ENCODE data around the gene POLR3A. TPM values are rescaled to one million over a fixed set of nuclear protein-coding genes. Genes with fewer than 3 reads are reported as not detected.

POLR3A gene
- total RNA-seq, 1 donor from 2014 or later, result 19.5 TPM

- DNase-seq (ENCODE audit: extremely low spot score, unreplicated experiment), result no peak
- H3K4me3 Mint-ChIP-seq (ENCODE audit: unreplicated experiment), result no peak overlapping the region
- H3K36me3 Mint-ChIP-seq (ENCODE audit: unreplicated experiment), result peaks cover 51% of the 10 kb centered on the region
- TF ChIP-seq CTCF (IDR thresholded peaks at IDR 0.05), result no peak
- no peaks in the 10 kb centered on the region for H3K27me3 Mint-ChIP-seq (ENCODE audit: unreplicated experiment)
- no peak overlapping the region for H3K27ac Mint-ChIP-seq (ENCODE audit: unreplicated experiment)
- H3K9me3 Mint-ChIP-seq (ENCODE audit: unreplicated experiment), result no peaks in the 10 kb centered on the region
- peaks cover 46% of the 10 kb centered on the region for H3K4me1 Mint-ChIP-seq (ENCODE audit: unreplicated experiment)
Measured at GRCh38 chr10:78038791-78039547, 9.7 kb upstream of the POLR3A start.

GRCh38 chr10:78038105-78038504, 8.8 kb upstream of the POLR3A start:
- Mint-ChIP-seq H3K36me3 (ENCODE audit: unreplicated experiment) (peaks cover 51% of the 10 kb centered on the region), H3K4me1 (ENCODE audit: unreplicated experiment) (peaks cover 37% of the 10 kb centered on the region), H3K27ac (ENCODE audit: unreplicated experiment) (no peak overlapping the region), H3K27me3 (ENCODE audit: unreplicated experiment) (no peaks in the 10 kb centered on the region), H3K4me3 (ENCODE audit: unreplicated experiment) (no peak overlapping the region), H3K9me3 (ENCODE audit: unreplicated experiment) (no peaks in the 10 kb centered on the region)
- DNase-seq (ENCODE audit: extremely low spot score, unreplicated experiment), result no peak
- no peak for TF ChIP-seq CTCF (IDR thresholded peaks at IDR 0.05)

GRCh38 chr10:78035933-78036583, 6.7 kb upstream of the POLR3A start:
- H3K27me3 Mint-ChIP-seq (ENCODE audit: unreplicated experiment), result no peaks in the 10 kb centered on the region
- no peak overlapping the region for H3K27ac Mint-ChIP-seq (ENCODE audit: unreplicated experiment)
- peaks cover 28% of the 10 kb centered on the region for H3K4me1 Mint-ChIP-seq (ENCODE audit: unreplicated experiment)
- peaks cover 42% of the 10 kb centered on the region for H3K36me3 Mint-ChIP-seq (ENCODE audit: unreplicated experiment)
- TF ChIP-seq CTCF (IDR thresholded peaks at IDR 0.05), result no peak
- no peaks in the 10 kb centered on the region for H3K9me3 Mint-ChIP-seq (ENCODE audit: unreplicated experiment)
- DNase-seq (ENCODE audit: extremely low spot score, unreplicated experiment), result no peak
- H3K4me3 Mint-ChIP-seq (ENCODE audit: unreplicated experiment), result peak overlapping the region; percentile 4

GRCh38 chr10:78035437-78035836, 6.1 kb upstream of the POLR3A start:
- H3K36me3 Mint-ChIP-seq (ENCODE audit: unreplicated experiment), result peaks cover 37% of the 10 kb centered on the region
- H3K4me3 Mint-ChIP-seq (ENCODE audit: unreplicated experiment), result peak overlapping the region; percentile 85
- H3K27me3 Mint-ChIP-seq (ENCODE audit: unreplicated experiment), result no peaks in the 10 kb centered on the region
- no peaks in the 10 kb centered on the region for H3K9me3 Mint-ChIP-seq (ENCODE audit: unreplicated experiment)
- TF ChIP-seq CTCF (IDR thresholded peaks at IDR 0.05), result no peak
- H3K27ac Mint-ChIP-seq (ENCODE audit: unreplicated experiment), result no peak overlapping the region
- no peak for DNase-seq (ENCODE audit: extremely low spot score, unreplicated experiment)
- H3K4me1 Mint-ChIP-seq (ENCODE audit: unreplicated experiment), result peaks cover 28% of the 10 kb centered on the region

- Mint-ChIP-seq H3K4me3 (ENCODE audit: unreplicated experiment) (peak overlapping the region; percentile 85), H3K27me3 (ENCODE audit: unreplicated experiment) (no peaks in the 10 kb centered on the region), H3K4me1 (ENCODE audit: unreplicated experiment) (peaks cover 30% of the 10 kb centered on the region), H3K27ac (ENCODE audit: unreplicated experiment) (peak overlapping the region; percentile 74), H3K36me3 (ENCODE audit: unreplicated experiment) (peaks cover 37% of the 10 kb centered on the region), H3K9me3 (ENCODE audit: unreplicated experiment) (no peaks in the 10 kb centered on the region)
- DNase-seq (ENCODE audit: extremely low spot score, unreplicated experiment), result no peak
- no peak for TF ChIP-seq CTCF (IDR thresholded peaks at IDR 0.05)
Measured at GRCh38 chr10:78035025-78035424, 5.7 kb upstream of the POLR3A start.
